Activated CD8-positive, alpha-beta memory T cell treated with anti-CD3 and anti-CD28 coated beads for 4 hours (primary cell): Measurements from ENCODE around the gene MAGEA3.
"Not testable (repeated sequence)": the region's sequence is repeated elsewhere in the genome, so short reads cannot be mapped to it uniquely, and the experiment has no call there.

Experiments
- DNase-seq, 2 donors: peaks; one replicate each; pipeline ENCODE4 v3.0.0-alpha.2; 2020; ENCODE audit warnings: low read depth in 2 of 2

The MAGEA3 gene

DNA sequence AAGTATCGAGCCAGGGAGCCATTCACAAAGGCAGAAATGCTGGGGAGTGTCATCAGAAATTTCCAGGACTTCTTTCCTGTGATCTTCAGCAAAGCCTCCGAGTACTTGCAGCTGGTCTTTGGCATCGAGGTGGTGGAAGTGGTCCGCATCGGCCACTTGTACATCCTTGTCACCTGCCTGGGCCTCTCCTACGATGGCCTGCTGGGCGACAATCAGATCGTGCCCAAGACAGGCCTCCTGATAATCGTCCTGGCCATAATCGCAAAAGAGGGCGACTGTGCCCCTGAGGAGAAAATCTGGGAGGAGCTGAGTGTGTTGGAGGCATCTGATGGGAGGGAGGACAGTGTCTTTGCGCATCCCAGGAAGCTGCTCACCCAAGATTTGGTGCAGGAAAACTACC lies 37.9 kb downstream of the MAGEA3 start:
- not testable (repeated sequence) for DNase-seq

DNA sequence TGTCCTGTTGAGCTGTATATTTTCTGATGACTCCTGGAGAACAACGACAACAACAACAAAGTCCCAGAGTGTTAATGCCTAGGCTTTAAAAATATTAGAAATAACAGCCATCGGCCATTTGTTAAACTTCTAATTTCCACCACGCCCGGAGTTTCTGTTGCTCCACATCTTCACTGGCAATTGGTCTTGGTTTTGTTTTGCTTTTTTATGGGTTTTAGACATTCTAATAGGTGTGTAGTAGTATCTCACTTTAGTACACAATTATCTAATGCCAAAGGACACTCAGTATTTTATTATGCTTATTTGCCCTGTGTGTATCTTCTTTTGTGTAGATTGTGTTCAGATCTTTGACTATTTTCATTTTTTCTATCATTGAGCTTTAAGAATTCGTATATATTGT lies 40.0 kb downstream of the MAGEA3 start:
- DNase-seq: no peak
